Muscle of leg (tissue), 11 donors: Measurements from ENCODE around the gene OLFM1. TPM values are rescaled to one million over a fixed set of nuclear protein-coding genes. Genes with fewer than 3 reads are reported as not detected.
A peak's percentile ranks its signal among the peaks of the same experiment; 100 is the strongest.

ENCODE experiments used
- DNase-seq: peaks from one replicate; pipeline ENCODE4 v3.0.0; 2013
- H3K27ac ChIP-seq: one replicate; pipeline ENCODE4 v1.5.1; 2013; ENCODE audit warnings: mild to moderate bottlenecking, low read length, control low read depth
- H3K27me3 ChIP-seq: one replicate; pipeline ENCODE4 v1.6.1; 2013; ENCODE audit warnings: low read length; ENCODE audit not compliant: control insufficient read depth, insufficient read depth
- H3K36me3 ChIP-seq: one replicate; pipeline ENCODE4 v1.6.1; 2013; ENCODE audit warnings: low read length; ENCODE audit not compliant: control insufficient read depth, insufficient read depth
- H3K4me1 ChIP-seq: one replicate; pipeline ENCODE4 v1.6.1; 2013; ENCODE audit warnings: low read length; ENCODE audit not compliant: control insufficient read depth, insufficient read depth
- H3K4me3 ChIP-seq: one replicate; pipeline ENCODE4 v1.5.1; 2013; ENCODE audit warnings: low read length, control low read depth
- H3K9me3 ChIP-seq: replicated peaks from 2 replicates; pipeline ENCODE4 v1.6.1; 2013; ENCODE audit warnings: low read depth, low read length; ENCODE audit not compliant: control insufficient read depth
- WGBS: methylation state at CpG from one replicate; pipeline ENCODE4 v1.1.5; 2013; ENCODE audit warnings: missing lambda C conversion rate; ENCODE audit not compliant: insufficient coverage; 5-methylcytosine and 5-hydroxymethylcytosine counted together
- polyA plus RNA-seq, 8 donors: library from polyadenylated mRNA; unstranded; fragments of 120-200 nt; gene quantifications; one replicate each; pipeline versions ENCODE4 v1.2.1 to v1.2.3, GENCODE V29; 2013; ENCODE audit warnings: inconsistent platforms in 1 of 8, low replicate concordance in 1 of 8; ENCODE audit not compliant: insufficient read length in 8 of 8, insufficient read depth in 1 of 8
- total RNA-seq: library from RNA; stranded (reverse); fragments of 120-200 nt; gene quantifications from one replicate; pipeline ENCODE4 v1.2.4, GENCODE V29; 2013

The OLFM1 gene
- total and polyA plus RNA-seq, 9 donors, result 3.2 to 7.4 (median 4.7) TPM

DNA sequence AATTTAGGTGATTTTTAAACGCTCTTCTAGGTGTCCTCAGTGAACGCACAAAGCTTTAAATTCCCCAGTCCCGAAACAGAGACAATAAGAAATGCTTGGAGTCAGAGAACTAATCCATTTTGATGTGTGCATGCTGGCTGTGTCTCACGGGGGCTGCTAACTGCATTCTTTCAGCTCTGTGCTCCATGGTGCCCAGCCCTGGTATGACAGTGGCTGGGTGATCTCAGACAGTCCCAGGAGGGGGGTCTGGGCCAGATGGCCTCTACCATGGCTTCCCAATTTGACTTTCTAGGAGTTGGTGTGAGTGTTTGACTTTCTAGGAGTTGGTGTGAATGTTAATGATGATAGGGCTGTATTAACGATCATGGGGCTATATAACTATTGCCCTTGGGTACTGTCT lies 12.1 kb downstream of the OLFM1 start:
- H3K27me3 ChIP-seq, result peaks cover 5% of the 10 kb centered on the region
- H3K9me3 ChIP-seq, result no peaks in the 10 kb centered on the region
- peaks cover 19% of the 10 kb centered on the region for H3K4me1 ChIP-seq
- no peaks in the 10 kb centered on the region for H3K36me3 ChIP-seq
- WGBS, result 85% methylated on average over 3 of the region's 5 CpGs
- no peak for DNase-seq
- no peak overlapping the region for H3K27ac ChIP-seq
- no peak overlapping the region for H3K4me3 ChIP-seq

DNA sequence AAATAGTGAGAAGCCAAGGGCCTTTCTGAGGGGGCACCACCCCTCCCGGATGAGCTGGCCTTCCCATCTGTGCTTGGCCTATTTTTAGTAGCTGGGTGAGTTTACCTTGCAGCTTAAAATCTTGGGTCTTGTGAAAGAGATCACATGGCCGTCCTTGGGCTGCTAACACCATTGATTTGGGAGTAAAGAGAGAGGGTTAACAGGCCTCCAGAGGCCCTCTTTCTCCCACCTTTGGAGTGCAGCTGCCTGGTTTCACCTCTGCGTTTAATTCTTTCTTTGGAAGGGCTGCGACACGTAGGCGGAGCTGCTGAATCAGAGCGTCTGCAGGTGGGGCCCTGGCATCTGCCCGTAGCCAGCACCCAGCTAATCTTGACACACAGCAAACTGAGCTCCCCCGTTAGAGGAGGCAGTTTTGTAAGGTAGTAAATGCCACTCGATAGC lies 12.8 kb downstream of the OLFM1 start:
- DNase-seq, result no peak
- Histone ChIP-seq H3K27me3 (peaks cover 12% of the 10 kb centered on the region), H3K27ac (no peak overlapping the region), H3K36me3 (no peaks in the 10 kb centered on the region), H3K9me3 (no peaks in the 10 kb centered on the region), H3K4me3 (no peak overlapping the region), H3K4me1 (peaks cover 20% of the 10 kb centered on the region)
- WGBS, result no CpG with 5 or more reads among the region's 10 CpGs

DNA sequence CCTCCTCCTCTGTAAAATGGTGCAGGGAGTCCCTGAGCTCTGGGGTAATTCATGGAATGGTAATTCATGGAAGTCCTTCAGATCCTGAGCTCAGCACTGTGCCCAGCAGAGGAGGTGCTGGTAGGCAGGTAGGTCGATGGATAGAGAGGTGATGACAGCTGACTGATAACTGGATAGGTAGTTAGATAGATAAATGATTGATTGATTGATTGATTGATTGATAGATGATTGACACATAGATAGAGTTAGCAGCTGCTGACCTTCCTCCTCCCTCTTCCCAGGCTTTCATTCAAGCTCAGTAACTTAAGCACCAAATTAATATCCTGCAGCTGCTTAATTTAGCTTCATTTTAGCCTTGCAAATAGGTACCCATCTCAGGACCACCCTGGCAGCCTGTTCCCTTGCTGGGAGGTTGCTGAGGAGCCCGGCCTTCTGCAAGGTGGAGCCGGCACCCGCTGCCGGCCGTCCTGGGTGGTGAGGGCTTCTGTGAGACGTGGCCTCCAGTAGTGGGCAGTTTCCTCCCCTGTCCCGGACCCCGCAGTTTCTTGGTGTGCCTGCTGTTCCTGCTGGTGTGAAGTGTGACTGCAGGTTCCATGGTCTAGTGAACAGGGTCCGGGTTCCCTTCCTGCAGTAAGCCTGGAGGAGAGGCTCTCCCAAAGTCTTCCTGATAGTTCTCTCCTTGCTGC lies 13.4 kb downstream of the OLFM1 start:
- H3K27me3 ChIP-seq, result peaks cover 13% of the 10 kb centered on the region
- H3K4me1 ChIP-seq, result peaks cover 20% of the 10 kb centered on the region
- H3K27ac ChIP-seq, result no peak overlapping the region
- no peak for DNase-seq
- H3K4me3 ChIP-seq, result no peak overlapping the region
- 63% methylated on average over 4 of the region's 10 CpGs for WGBS
- H3K9me3 ChIP-seq, result no peaks in the 10 kb centered on the region
- no peaks in the 10 kb centered on the region for H3K36me3 ChIP-seq

DNA sequence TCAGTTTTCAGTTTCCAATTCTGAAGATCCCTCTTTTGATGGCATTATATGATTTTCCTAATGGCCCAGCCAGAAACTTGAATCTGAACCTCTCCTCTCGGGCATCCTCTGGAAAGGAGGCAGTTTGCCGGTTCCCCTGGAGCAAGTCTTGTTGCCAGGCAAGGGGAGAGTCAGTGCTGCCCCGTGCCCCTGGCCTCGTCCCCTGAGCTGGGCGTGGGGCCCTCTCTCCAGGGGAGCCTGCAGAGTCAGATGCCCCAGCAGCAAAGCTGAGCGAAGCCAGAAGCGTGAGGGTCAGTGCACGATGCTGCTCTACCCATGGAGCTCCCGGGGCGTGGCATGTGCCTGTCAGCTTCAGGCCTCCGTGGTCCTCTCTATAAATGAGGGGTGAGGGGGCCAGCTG lies 14.0 kb downstream of the OLFM1 start:
- Histone ChIP-seq H3K4me3 (no peak overlapping the region), H3K9me3 (no peaks in the 10 kb centered on the region), H3K4me1 (peaks cover 20% of the 10 kb centered on the region), H3K27ac (no peak overlapping the region), H3K36me3 (no peaks in the 10 kb centered on the region), H3K27me3 (peaks cover 18% of the 10 kb centered on the region)
- DNase-seq, result no peak
- WGBS, result 86% methylated on average over 10 of the region's 11 CpGs

DNA sequence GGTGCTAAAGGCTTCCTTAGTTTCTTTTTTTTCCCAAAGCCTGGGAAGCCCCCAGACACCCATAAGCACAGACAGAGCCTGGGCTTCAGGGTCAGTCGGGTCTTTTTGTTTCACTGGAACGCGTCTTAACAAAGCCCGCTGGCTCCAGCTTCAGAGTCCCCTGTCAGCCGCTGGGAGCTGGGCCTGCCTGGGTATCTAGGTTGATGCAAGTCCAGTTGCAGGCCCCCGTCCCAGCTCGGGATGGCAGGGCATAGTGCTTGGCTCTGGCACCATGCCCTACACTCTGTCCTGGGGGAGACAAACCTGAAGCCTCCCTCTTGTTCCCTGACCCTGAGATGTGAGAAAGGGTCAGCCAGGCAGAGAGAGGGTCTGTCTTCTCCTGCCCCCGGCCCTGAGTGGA lies 14.5 kb downstream of the OLFM1 start:
- H3K9me3 ChIP-seq, result no peaks in the 10 kb centered on the region
- peaks cover 20% of the 10 kb centered on the region for H3K4me1 ChIP-seq
- H3K36me3 ChIP-seq, result no peaks in the 10 kb centered on the region
- DNase-seq, result no peak
- H3K27ac ChIP-seq, result no peak overlapping the region
- WGBS, result 82% methylated on average over 7 of the region's 8 CpGs
- H3K27me3 ChIP-seq, result peaks cover 23% of the 10 kb centered on the region
- no peak overlapping the region for H3K4me3 ChIP-seq

DNA sequence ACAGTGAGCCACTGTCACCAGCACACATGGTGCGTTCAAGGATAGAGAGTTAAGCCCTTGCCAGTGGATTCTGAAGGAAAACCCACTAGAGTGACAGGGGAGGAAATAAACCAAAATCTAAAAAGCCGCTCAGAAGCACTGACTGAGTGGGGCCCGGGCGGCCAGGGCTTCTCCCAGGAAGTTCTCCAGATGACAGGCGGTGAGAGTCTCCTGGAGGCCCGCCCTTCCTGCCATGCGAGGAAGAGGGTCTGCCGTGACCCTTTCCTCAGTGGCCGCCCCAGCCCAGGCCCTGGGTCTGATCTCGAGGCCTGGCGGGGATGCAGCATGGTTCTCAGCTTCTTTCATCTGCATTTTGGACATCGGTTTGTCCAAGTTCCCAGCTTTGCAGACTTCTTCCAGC lies 14.9 kb downstream of the OLFM1 start:
- Histone ChIP-seq H3K4me3 (no peak overlapping the region), H3K4me1 (peaks cover 20% of the 10 kb centered on the region), H3K9me3 (no peaks in the 10 kb centered on the region), H3K36me3 (no peaks in the 10 kb centered on the region), H3K27me3 (peaks cover 27% of the 10 kb centered on the region), H3K27ac (no peak overlapping the region)
- WGBS, result 86% methylated on average over 12 of the region's 12 CpGs
- DNase-seq, result no peak

DNA sequence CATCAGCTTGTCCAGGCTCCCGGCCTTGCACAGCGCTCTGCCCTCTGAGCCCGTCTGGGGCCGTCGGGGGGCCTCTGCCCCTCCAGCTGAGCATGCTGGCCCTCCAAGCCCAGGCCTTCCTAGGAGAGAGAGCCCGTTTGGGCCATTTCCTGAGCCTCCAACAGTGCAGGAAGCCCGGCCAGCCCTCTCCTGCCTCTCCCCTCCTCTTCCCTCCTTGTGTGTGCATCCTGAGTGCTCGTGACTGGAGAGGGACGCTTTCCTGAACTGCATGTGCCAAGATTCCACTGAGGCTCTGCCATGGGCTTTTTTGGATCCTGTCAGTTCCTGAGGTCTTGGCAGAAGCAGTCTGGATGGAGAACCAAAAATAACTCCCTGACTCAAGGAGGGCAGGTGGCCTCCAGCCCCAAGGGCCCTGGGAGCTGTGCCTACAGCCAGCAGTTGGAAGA lies 15.6 kb downstream of the OLFM1 start:
- H3K36me3 ChIP-seq, result no peaks in the 10 kb centered on the region
- H3K4me3 ChIP-seq, result no peak overlapping the region
- peak; percentile 84 for DNase-seq
- WGBS, result 35% methylated on average over 9 of the region's 9 CpGs
- no peaks in the 10 kb centered on the region for H3K9me3 ChIP-seq
- no peak overlapping the region for H3K27ac ChIP-seq
- peaks cover 20% of the 10 kb centered on the region for H3K4me1 ChIP-seq
- peaks cover 34% of the 10 kb centered on the region for H3K27me3 ChIP-seq

DNA sequence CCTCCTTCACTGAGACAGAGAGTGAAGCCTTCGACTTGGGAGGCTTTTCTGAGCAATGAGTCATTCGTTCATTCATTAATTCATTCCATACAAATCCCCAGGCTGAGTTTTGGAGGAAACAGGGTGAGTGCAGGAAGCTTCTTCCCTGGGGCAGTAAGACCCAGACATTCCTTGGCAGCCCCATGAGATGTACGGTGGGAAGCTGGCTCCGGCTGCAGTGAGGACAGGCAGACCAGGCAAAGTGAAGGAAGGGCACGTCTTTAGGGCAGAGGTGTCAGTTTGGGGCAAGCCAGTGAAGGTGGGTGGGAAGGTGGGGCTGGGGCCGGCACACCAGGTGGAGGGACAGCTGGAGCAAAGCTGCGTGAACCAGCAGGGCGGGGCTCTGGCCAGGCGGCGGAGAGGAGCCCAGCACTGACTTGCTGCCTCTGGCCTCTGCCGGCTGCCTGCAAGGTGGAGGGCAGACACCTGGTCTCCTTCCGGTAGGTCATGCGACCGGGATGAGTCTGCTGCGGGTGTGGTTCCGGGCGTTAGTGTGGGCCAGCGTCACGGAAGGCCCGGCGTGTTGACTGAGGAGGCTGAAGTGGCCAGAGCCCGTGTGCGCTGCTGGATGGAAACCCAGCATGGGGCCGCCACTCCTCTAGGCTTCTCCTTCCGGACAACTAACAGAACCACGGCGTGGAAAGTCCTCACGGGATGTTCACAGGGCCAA lies 16.6 kb downstream of the OLFM1 start:
- Histone ChIP-seq H3K27me3 (peaks cover 43% of the 10 kb centered on the region), H3K4me1 (peaks cover 20% of the 10 kb centered on the region), H3K27ac (no peak overlapping the region), H3K4me3 (no peak overlapping the region), H3K36me3 (no peaks in the 10 kb centered on the region), H3K9me3 (no peaks in the 10 kb centered on the region)
- DNase-seq, result no peak
- WGBS, result 49% methylated on average over 26 of the region's 28 CpGs

DNA sequence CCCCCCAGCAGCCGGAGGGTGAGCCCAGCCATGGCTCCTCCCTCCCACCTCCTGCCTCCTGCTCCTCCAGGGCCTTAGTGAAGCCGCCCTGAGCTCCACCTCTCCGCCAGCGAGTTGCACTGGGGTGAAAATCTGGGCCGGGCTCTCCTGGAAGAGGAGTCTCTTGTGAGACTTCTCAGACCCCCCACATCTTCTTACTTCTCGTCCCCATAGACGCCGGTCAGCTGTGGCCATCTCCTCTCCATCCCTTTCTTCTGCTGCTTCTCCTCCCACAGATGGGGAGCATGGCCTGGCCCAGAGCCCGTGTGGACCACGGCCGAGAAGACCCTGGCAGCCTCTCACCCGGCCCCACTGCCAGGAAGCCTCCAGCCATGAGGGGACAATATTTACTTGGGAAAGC lies 17.3 kb downstream of the OLFM1 start:
- DNase-seq, result no peak
- Histone ChIP-seq H3K27me3 (peaks cover 48% of the 10 kb centered on the region), H3K36me3 (no peaks in the 10 kb centered on the region), H3K4me1 (peaks cover 20% of the 10 kb centered on the region), H3K4me3 (no peak overlapping the region), H3K9me3 (no peaks in the 10 kb centered on the region), H3K27ac (no peak overlapping the region)
- WGBS, result 53% methylated on average over 3 of the region's 12 CpGs

DNA sequence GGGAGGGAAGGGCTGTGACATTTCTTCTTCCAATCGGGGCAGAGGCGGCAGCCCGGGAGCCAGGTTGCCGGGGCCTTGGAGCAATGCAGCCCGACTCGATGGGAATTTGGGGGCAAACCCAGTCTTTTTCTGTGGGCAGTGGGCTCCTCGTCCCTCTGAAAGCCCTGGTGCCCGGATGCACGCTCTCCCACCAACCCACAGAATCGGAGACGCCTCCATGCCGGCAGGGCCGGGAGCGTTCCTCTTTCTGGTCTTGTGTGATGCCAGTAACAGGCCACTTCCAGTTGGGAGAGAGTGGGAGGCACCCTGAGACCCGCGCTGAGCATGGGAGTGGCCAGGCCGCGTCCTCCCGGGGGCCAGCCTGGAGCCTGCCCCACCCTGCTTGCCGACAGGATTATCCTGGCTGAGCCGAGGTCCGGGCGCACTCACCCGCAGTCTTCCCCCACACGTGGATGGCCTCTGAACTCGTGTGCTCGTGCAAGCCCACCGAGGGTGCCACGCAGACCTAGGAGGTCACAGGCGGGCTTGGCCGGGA lies 17.8 kb downstream of the OLFM1 start:
- no peak for DNase-seq
- H3K9me3 ChIP-seq, result no peaks in the 10 kb centered on the region
- peaks cover 54% of the 10 kb centered on the region for H3K27me3 ChIP-seq
- H3K36me3 ChIP-seq, result no peaks in the 10 kb centered on the region
- WGBS, result 68% methylated on average over 16 of the region's 31 CpGs
- H3K4me3 ChIP-seq, result no peak overlapping the region
- H3K4me1 ChIP-seq, result peaks cover 20% of the 10 kb centered on the region
- no peak overlapping the region for H3K27ac ChIP-seq
